Measurements from ENCODE around the gene SDK1.

DNA sequence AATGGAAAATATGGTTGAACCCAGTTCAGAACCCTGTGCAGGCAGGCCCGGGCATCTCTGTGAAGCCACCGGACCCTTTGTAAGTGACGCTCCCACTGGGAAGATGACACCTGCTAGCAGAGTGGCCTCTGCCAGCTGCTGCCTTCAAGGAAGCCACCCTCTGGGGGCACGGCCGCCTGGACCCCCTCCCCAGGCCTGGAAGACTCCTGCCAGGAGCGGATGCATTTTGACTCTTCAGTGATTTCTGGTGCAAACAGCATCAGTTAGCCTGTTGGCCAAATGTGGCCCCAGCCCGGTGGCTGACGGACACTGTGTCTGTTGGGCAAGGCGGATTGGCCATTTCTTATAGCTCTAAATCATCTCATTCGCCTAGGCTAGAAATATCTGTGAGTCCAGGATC lies 867.0 kb downstream of the SDK1 start:
- TF ChIP-seq CHD4 (IDR thresholded peaks at IDR 0.05), result no peak
- no peak for TF ChIP-seq SPI1 (IDR thresholded peaks at IDR 0.05; ENCODE audit: borderline replicate concordance, insufficient read depth, low read depth, low read length)
- TF ChIP-seq, protein P1, sequence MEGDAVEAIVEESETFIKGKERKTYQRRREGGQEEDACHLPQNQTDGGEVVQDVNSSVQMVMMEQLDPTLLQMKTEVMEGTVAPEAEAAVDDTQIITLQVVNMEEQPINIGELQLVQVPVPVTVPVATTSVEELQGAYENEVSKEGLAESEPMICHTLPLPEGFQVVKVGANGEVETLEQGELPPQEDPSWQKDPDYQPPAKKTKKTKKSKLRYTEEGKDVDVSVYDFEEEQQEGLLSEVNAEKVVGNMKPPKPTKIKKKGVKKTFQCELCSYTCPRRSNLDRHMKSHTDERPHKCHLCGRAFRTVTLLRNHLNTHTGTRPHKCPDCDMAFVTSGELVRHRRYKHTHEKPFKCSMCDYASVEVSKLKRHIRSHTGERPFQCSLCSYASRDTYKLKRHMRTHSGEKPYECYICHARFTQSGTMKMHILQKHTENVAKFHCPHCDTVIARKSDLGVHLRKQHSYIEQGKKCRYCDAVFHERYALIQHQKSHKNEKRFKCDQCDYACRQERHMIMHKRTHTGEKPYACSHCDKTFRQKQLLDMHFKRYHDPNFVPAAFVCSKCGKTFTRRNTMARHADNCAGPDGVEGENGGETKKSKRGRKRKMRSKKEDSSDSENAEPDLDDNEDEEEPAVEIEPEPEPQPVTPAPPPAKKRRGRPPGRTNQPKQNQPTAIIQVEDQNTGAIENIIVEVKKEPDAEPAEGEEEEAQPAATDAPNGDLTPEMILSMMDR (IDR thresholded peaks at IDR 0.05 in 2 of 3, conservative IDR thresholded peaks at IDR 0.05 in 1 of 3; ENCODE audit: control insufficient read depth in 2 of 3, extremely low read depth in 1 of 3, insufficient read depth in 1 of 3, low read depth in 3 of 3, low read length in 3 of 3), result no peak
- no peak for TF ChIP-seq EZH2 (IDR thresholded peaks at IDR 0.05; ENCODE audit: borderline replicate concordance, control insufficient read depth, low read depth, low read length)
- no peak for TF ChIP-seq TCF12 (IDR thresholded peaks at IDR 0.05; ENCODE audit: low read depth, low read length)
- TF ChIP-seq POLR2AphosphoS5 (IDR thresholded peaks at IDR 0.05; ENCODE audit: low read length), result no peak
- TF ChIP-seq POLR2A (IDR thresholded peaks at IDR 0.05; ENCODE audit: low read depth, low read length), result no peak
- no peak for TF ChIP-seq STAT1 (conservative IDR thresholded peaks at IDR 0.05)
- TF ChIP-seq JUNB (IDR thresholded peaks at IDR 0.05), result no peak
- TF ChIP-seq, protein P2, sequence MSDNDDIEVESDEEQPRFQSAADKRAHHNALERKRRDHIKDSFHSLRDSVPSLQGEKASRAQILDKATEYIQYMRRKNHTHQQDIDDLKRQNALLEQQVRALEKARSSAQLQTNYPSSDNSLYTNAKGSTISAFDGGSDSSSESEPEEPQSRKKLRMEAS (IDR thresholded peaks at IDR 0.05; ENCODE audit: low read depth, low read length), result no peak
- TF ChIP-seq, protein P3, sequence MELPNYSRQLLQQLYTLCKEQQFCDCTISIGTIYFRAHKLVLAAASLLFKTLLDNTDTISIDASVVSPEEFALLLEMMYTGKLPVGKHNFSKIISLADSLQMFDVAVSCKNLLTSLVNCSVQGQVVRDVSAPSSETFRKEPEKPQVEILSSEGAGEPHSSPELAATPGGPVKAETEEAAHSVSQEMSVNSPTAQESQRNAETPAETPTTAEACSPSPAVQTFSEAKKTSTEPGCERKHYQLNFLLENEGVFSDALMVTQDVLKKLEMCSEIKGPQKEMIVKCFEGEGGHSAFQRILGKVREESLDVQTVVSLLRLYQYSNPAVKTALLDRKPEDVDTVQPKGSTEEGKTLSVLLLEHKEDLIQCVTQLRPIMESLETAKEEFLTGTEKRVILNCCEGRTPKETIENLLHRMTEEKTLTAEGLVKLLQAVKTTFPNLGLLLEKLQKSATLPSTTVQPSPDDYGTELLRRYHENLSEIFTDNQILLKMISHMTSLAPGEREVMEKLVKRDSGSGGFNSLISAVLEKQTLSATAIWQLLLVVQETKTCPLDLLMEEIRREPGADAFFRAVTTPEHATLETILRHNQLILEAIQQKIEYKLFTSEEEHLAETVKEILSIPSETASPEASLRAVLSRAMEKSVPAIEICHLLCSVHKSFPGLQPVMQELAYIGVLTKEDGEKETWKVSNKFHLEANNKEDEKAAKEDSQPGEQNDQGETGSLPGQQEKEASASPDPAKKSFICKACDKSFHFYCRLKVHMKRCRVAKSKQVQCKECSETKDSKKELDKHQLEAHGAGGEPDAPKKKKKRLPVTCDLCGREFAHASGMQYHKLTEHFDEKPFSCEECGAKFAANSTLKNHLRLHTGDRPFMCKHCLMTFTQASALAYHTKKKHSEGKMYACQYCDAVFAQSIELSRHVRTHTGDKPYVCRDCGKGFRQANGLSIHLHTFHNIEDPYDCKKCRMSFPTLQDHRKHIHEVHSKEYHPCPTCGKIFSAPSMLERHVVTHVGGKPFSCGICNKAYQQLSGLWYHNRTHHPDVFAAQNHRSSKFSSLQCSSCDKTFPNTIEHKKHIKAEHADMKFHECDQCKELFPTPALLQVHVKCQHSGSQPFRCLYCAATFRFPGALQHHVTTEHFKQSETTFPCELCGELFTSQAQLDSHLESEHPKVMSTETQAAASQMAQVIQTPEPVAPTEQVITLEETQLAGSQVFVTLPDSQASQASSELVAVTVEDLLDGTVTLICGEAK (IDR thresholded peaks at IDR 0.05; ENCODE audit: borderline replicate concordance), result no peak
- TF ChIP-seq, protein P4, sequence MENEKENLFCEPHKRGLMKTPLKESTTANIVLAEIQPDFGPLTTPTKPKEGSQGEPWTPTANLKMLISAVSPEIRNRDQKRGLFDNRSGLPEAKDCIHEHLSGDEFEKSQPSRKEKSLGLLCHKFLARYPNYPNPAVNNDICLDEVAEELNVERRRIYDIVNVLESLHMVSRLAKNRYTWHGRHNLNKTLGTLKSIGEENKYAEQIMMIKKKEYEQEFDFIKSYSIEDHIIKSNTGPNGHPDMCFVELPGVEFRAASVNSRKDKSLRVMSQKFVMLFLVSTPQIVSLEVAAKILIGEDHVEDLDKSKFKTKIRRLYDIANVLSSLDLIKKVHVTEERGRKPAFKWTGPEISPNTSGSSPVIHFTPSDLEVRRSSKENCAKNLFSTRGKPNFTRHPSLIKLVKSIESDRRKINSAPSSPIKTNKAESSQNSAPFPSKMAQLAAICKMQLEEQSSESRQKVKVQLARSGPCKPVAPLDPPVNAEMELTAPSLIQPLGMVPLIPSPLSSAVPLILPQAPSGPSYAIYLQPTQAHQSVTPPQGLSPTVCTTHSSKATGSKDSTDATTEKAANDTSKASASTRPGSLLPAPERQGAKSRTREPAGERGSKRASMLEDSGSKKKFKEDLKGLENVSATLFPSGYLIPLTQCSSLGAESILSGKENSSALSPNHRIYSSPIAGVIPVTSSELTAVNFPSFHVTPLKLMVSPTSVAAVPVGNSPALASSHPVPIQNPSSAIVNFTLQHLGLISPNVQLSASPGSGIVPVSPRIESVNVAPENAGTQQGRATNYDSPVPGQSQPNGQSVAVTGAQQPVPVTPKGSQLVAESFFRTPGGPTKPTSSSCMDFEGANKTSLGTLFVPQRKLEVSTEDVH (IDR thresholded peaks at IDR 0.05; ENCODE audit: low read depth, partially characterized antibody), result no peak
- no peak for TF ChIP-seq ZNF384 (IDR thresholded peaks at IDR 0.05; ENCODE audit: borderline replicate concordance, low read depth, low read length)

Measured in GM12878 (cell line).